ENCODE results near the gene BGLAP.

Gene BGLAP

DNA sequence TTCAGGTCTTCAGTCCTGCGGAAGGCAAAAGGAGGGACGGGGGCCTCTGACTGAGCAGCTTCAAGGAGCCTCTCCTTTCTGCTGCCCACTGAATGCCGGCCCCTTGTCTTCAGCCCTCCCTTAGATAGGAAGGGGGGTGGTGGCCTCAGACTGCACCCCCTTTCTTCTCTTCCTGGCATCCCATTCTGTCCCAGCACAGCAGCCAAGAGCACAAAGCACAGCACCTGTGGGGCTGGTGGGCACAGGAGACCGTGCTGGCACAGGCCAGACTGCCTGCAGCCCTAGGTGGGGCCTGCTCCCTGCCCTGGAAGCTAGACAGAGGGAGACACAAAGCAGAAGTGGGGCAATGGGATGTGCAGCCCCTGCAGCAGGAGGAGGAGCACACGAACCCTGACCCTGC is 7.6 kb downstream of the BGLAP start:
- no peak for ATAC-seq
- TF ChIP-seq CSDC2 (CRISPR knock-in tag; IDR thresholded peaks at IDR 0.05): no peak
- no peak for TF ChIP-seq BACH2 (CRISPR knock-in tag; IDR thresholded peaks at IDR 0.05; ENCODE audit: borderline replicate concordance)
- TF ChIP-seq, protein P1, sequence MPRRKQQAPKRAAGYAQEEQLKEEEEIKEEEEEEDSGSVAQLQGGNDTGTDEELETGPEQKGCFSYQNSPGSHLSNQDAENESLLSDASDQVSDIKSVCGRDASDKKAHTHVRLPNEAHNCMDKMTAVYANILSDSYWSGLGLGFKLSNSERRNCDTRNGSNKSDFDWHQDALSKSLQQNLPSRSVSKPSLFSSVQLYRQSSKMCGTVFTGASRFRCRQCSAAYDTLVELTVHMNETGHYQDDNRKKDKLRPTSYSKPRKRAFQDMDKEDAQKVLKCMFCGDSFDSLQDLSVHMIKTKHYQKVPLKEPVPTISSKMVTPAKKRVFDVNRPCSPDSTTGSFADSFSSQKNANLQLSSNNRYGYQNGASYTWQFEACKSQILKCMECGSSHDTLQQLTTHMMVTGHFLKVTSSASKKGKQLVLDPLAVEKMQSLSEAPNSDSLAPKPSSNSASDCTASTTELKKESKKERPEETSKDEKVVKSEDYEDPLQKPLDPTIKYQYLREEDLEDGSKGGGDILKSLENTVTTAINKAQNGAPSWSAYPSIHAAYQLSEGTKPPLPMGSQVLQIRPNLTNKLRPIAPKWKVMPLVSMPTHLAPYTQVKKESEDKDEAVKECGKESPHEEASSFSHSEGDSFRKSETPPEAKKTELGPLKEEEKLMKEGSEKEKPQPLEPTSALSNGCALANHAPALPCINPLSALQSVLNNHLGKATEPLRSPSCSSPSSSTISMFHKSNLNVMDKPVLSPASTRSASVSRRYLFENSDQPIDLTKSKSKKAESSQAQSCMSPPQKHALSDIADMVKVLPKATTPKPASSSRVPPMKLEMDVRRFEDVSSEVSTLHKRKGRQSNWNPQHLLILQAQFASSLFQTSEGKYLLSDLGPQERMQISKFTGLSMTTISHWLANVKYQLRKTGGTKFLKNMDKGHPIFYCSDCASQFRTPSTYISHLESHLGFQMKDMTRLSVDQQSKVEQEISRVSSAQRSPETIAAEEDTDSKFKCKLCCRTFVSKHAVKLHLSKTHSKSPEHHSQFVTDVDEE (CRISPR knock-in tag; IDR thresholded peaks at IDR 0.05): no peak
- TF ChIP-seq, protein P2, sequence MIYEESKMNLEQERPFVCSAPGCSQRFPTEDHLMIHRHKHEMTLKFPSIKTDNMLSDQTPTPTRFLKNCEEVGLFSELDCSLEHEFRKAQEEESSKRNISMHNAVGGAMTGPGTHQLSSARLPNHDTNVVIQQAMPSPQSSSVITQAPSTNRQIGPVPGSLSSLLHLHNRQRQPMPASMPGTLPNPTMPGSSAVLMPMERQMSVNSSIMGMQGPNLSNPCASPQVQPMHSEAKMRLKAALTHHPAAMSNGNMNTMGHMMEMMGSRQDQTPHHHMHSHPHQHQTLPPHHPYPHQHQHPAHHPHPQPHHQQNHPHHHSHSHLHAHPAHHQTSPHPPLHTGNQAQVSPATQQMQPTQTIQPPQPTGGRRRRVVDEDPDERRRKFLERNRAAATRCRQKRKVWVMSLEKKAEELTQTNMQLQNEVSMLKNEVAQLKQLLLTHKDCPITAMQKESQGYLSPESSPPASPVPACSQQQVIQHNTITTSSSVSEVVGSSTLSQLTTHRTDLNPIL (CRISPR knock-in tag; IDR thresholded peaks at IDR 0.05; ENCODE audit: low read depth): no peak
- no peak for TF ChIP-seq GLIS3 (CRISPR knock-in tag; IDR thresholded peaks at IDR 0.05)
- TF ChIP-seq ZC3H10 (CRISPR knock-in tag; IDR thresholded peaks at IDR 0.05): no peak
- no peak for TF ChIP-seq TOX (CRISPR knock-in tag; IDR thresholded peaks at IDR 0.05; ENCODE audit: borderline replicate concordance)
- no peak for TF ChIP-seq ZNF70 (CRISPR knock-in tag; IDR thresholded peaks at IDR 0.05)
- no peak for TF ChIP-seq ARNTL (CRISPR knock-in tag; IDR thresholded peaks at IDR 0.05; ENCODE audit: borderline replicate concordance, low read depth)
- TF ChIP-seq ESRRG (CRISPR knock-in tag; IDR thresholded peaks at IDR 0.05): no peak
- TF ChIP-seq TCF4 (CRISPR knock-in tag; IDR thresholded peaks at IDR 0.05; ENCODE audit: borderline replicate concordance): no peak
- no peak for TF ChIP-seq ISL1 (CRISPR knock-in tag; IDR thresholded peaks at IDR 0.05)
- no peak for TF ChIP-seq RARB (CRISPR knock-in tag; IDR thresholded peaks at IDR 0.05)
- TF ChIP-seq ZNF8 (CRISPR knock-in tag; IDR thresholded peaks at IDR 0.05): no peak

DNA sequence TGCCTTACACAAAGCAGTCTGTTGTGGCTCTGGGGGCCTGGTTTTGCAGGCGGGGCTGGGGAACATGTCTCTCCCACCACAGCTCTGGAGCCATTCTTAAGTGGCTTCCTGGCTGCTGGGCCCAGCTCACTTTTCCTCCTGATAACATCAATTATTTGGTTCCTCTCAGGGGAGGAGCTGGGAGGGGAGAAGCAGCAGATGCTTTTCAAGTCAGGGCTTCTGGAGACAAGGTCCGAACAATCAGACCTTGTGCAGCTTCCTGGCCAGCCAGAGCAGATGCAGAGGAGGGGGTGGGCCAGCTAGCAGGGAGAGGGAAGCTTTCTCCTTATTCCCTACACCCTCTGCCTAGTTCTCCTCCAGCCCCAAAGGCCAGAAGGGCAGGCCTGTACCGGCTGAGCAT is 9.5 kb downstream of the BGLAP start:
- ATAC-seq: peak; percentile 56
- no peak for TF ChIP-seq BACH2 (CRISPR knock-in tag; IDR thresholded peaks at IDR 0.05; ENCODE audit: borderline replicate concordance)
- TF ChIP-seq ZNF70 (CRISPR knock-in tag; IDR thresholded peaks at IDR 0.05): peak; percentile 99
- TF ChIP-seq, protein P3, sequence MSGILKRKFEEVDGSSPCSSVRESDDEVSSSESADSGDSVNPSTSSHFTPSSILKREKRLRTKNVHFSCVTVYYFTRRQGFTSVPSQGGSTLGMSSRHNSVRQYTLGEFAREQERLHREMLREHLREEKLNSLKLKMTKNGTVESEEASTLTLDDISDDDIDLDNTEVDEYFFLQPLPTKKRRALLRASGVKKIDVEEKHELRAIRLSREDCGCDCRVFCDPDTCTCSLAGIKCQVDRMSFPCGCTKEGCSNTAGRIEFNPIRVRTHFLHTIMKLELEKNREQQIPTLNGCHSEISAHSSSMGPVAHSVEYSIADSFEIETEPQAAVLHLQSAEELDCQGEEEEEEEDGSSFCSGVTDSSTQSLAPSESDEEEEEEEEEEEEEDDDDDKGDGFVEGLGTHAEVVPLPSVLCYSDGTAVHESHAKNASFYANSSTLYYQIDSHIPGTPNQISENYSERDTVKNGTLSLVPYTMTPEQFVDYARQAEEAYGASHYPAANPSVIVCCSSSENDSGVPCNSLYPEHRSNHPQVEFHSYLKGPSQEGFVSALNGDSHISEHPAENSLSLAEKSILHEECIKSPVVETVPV (CRISPR knock-in tag; IDR thresholded peaks at IDR 0.05): no peak
- TF ChIP-seq PPARA (CRISPR knock-in tag; IDR thresholded peaks at IDR 0.05; ENCODE audit: borderline replicate concordance): no peak
- TF ChIP-seq, protein P1 (CRISPR knock-in tag; IDR thresholded peaks at IDR 0.05): peak; percentile 16; the same call in 1 of the 2 replicates
- peak; percentile 82; the same call in 1 of the 2 replicates for TF ChIP-seq TCF4 (CRISPR knock-in tag; IDR thresholded peaks at IDR 0.05; ENCODE audit: borderline replicate concordance)

DNA sequence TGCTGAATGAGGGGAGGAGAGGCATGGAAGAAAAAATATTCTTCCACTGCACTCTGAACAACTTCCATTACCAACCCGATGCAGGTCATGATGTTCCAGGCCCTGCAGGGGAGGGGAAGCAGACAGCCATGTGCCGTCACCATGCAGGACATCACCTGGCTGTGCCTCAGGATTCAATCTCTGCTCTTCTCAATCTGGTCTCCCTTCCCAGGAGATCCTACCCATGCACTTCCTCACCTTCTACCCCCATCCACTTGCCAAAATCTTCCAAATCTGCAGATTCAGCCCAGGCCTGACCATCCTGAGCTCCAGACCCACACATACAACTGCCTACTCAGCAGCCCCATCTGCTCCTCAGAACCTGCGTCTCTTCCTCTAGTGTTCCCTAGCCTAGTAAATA is 11.7 kb downstream of the BGLAP start:
- TF ChIP-seq ZC3H10 (CRISPR knock-in tag; IDR thresholded peaks at IDR 0.05) (no peak), PPARA (CRISPR knock-in tag; IDR thresholded peaks at IDR 0.05; ENCODE audit: borderline replicate concordance) (no peak), CSDC2 (CRISPR knock-in tag; IDR thresholded peaks at IDR 0.05) (no peak), ARNTL (CRISPR knock-in tag; IDR thresholded peaks at IDR 0.05; ENCODE audit: borderline replicate concordance, low read depth) (no peak), ZNF70 (CRISPR knock-in tag; IDR thresholded peaks at IDR 0.05) (no peak), BACH2 (CRISPR knock-in tag; IDR thresholded peaks at IDR 0.05; ENCODE audit: borderline replicate concordance) (no peak), ESRRG (CRISPR knock-in tag; IDR thresholded peaks at IDR 0.05) (no peak), ISL1 (CRISPR knock-in tag; IDR thresholded peaks at IDR 0.05) (no peak), ZNF8 (CRISPR knock-in tag; IDR thresholded peaks at IDR 0.05) (no peak)
- TF ChIP-seq, protein P2 (CRISPR knock-in tag; IDR thresholded peaks at IDR 0.05; ENCODE audit: low read depth): no peak
- ATAC-seq: no peak

DNA sequence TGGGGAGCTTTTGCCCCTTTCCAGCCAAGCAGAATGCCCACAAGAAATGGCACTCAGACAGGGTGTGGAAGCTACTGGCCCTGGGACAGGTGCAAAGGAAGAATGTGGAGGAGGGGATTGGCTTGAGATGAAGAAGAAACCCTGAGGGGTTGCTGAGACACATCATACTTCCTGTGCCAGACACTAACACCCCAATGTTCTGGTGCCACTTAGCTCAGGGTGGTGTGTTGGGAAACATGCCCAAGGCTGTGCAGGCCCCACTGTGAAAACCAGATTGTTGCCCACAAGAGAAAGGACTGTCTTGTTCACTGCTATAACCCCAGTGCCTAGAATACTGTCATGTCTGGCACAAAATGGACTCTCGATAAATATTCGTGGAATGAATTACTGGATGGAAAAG is 15.7 kb downstream of the BGLAP start:
- no peak for TF ChIP-seq TOX (CRISPR knock-in tag; IDR thresholded peaks at IDR 0.05; ENCODE audit: borderline replicate concordance)
- TF ChIP-seq, protein P1 (CRISPR knock-in tag; IDR thresholded peaks at IDR 0.05): no peak
- TF ChIP-seq, protein P3 (CRISPR knock-in tag; IDR thresholded peaks at IDR 0.05): no peak
- no peak for ATAC-seq

All from SK-N-SH treated with all-trans-retinoic acid at 6 μM for 48 hours (cell line).